GM12891 (cell line): ENCODE data around the gene GORASP1.

Experiments used
- DNase-seq: peaks from one replicate; pipeline ENCODE4 v3.0.0; 2011; ENCODE audit warnings: low spot score; ENCODE audit not compliant: insufficient read length
- FAIRE-seq: peaks from 2 replicates; lab custom pipeline; 2011; peaks lifted over from hg19 to GRCh38; lab: Jason Lieb, UNC
- PAX5 ChIP-seq: IDR thresholded peaks from 2 replicates; pipeline ENCODE4 v1.6.1; 2011; ENCODE audit warnings: low read length, moderate library complexity, mild to moderate bottlenecking; ENCODE audit not compliant: insufficient read depth, severe bottlenecking
- POLR2A ChIP-seq: IDR thresholded peaks from 2 replicates; pipeline ENCODE4 v1.6.1; 2011; ENCODE audit warnings: low read depth, low read length, control low read depth
- POLR2AphosphoS5 ChIP-seq: IDR thresholded peaks from 2 replicates; pipeline ENCODE4 v1.6.1; 2011; ENCODE audit warnings: low read depth, low read length, control low read depth
- POU2F2 ChIP-seq: IDR thresholded peaks from 2 replicates; pipeline ENCODE4 v1.6.1; 2011; ENCODE audit warnings: low read depth, mild to moderate bottlenecking, control low read depth, low read length, moderate library complexity
- SPI1 ChIP-seq: IDR thresholded peaks from 2 replicates; pipeline ENCODE4 v1.6.1; 2011; ENCODE audit warnings: low read depth, low read length, control low read depth
- TAF1 ChIP-seq: IDR thresholded peaks from 2 replicates; pipeline ENCODE4 v1.6.1; 2011; ENCODE audit warnings: low read depth, low read length, control low read depth

Gene GORASP1

DNA sequence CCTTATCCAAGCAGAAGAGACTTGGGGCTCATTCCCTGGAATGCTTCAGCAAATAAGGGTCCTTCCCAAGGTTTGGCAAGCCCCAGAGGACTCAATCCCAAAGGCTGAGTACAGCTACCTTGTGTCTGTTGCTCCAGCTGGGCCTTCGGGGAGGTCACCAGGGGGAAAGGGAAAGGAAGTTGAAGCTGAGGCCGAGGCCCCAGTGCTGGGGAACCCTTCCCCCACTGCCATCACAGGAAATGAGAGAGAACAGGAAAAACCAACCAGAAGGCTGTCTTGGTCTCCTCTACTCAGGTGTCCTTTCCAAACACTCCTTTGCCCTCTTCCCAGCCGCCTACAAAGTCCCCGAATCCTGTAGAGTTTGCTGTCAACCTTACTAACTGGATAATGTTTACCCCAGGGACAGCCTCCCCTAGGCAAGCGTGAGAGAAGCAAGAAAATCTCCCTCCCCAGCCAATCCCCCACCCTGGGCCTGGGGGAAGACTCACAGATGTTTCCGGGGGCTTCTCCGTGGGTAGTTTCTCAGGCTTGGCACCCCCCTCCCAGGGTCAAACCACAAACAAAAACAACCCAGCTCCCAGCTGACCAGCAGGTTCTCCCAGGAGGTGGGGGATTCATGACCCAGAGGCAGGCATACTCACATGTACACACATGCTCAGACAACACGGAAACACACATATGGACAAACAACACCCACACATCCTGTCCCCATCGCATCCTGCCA, 40.4 kb upstream of the GORASP1 start:
- FAIRE-seq (peak; percentile 91), DNase-seq (peak; percentile 58)
- TF ChIP-seq PAX5: no peak
- peak; percentile 82 for TF ChIP-seq POU2F2
- TF ChIP-seq SPI1: peak; percentile 25; the same call in 1 of the 2 replicates
- TF ChIP-seq POLR2A: peak; percentile 59; the same call in 1 of the 2 replicates
- TF ChIP-seq TAF1: no peak; the same call in 1 of the 2 replicates
- no peak; the same call in 1 of the 2 replicates for TF ChIP-seq POLR2AphosphoS5

GRCh38 chr3:39146611-39147591, 39.5 kb upstream of the GORASP1 start:
- FAIRE-seq (peak; percentile 77), DNase-seq (no peak)
- TF ChIP-seq SPI1 (no peak), TAF1 (no peak), POLR2AphosphoS5 (peak; percentile 51; the same call in 1 of the 2 replicates), PAX5 (no peak), POLR2A (0 out of 2 replicates have a peak, but pooled peaks have one; percentile 6), POU2F2 (peak; percentile 26; the same call in 1 of the 2 replicates)

GRCh38 chr3:39146083-39146501, 38.7 kb upstream of the GORASP1 start:
- FAIRE-seq (no peak), DNase-seq (no peak)
- TF ChIP-seq POU2F2 (no peak), PAX5 (no peak)

DNA sequence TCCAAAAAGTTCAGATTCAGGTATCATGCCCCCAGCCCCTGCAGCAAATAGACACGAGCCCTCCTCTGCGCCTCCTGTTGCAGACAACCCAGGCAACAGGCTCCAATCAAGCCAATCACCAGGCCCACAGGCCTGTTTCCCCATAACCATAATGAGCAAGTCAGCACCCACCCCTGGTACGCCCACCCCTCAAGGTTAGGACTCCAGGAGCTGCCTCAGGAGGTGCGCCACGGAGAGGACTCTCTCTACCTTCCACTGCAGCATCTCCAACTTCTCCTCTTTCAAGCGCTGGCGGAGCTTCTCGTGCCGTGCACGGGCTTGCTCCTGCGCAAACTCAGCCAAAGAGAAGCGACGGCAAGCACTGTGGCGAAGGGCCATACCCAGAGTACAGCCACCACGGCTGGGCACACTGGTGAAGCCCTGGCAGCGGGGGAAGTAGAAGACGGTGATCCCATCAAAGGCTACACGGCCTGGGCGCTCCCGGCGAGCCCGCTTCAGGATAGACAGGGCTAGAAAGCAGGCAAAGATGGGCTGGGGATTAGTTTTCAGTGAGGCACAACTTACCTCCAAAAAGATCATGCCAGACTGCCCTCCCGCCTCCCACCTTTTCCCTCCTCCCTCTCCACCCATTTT, 37.4 kb upstream of the GORASP1 start:
- TF ChIP-seq POLR2A (no peak), SPI1 (no peak), POU2F2 (no peak), POLR2AphosphoS5 (no peak), PAX5 (no peak), TAF1 (no peak)
- FAIRE-seq (no peak), DNase-seq (no peak)

- FAIRE-seq (no peak), DNase-seq (no peak)
- TF ChIP-seq PAX5 (no peak), POLR2A (no peak), TAF1 (no peak)
These were observed 36.8 kb upstream of the GORASP1 start for GRCh38 chr3:39144095-39144747.

DNA sequence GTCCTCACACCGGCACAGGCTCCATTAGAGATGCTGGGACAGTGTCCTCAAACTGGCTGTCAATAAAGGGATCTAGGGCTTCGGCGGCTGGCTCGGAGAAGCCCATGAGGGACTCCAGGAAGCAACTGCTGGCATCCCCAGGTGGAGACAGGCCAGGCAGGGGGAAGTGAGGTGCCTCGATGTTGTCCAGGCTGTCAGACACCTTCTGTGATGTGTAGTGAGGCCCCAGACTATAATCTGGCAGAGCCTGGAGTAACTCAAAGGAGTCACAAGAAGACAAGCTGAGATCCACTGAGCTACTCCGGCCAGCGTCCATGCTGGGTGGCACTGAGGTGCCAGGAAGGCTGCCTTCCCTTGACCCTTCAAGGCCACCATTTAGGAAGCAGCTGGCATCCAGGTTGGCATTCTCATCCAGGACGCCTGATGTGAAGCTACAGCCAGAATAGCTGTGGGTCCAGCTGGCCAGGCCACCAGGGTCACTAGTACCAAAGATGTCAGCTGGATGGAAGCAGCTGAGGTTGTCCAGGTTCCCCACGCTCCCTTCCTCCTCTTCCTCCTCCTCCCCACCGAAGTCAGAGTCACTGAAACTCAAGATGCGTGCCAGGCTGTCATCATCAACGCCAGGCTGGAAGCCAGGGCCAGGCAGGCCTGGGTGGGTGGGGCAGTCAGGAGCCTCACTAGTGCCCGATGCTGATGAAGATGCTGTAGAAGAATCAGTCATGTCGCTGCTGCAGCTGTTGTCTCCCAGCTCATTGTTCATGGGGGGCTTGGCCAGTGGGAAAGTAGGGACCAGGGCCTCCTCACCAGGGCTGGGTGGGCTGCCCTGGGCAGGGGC, 35.8 kb upstream of the GORASP1 start:
- TF ChIP-seq PAX5 (no peak), POLR2AphosphoS5 (no peak; the same call in 1 of the 2 replicates), TAF1 (no peak), POLR2A (no peak), SPI1 (no peak), POU2F2 (no peak)
- FAIRE-seq (no peak), DNase-seq (no peak)

GRCh38 chr3:39142067-39142466, 34.6 kb upstream of the GORASP1 start:
- TF ChIP-seq TAF1 (no peak), POLR2A (no peak), POLR2AphosphoS5 (no peak; the same call in 1 of the 2 replicates)
- DNase-seq (no peak), FAIRE-seq (no peak)

DNA sequence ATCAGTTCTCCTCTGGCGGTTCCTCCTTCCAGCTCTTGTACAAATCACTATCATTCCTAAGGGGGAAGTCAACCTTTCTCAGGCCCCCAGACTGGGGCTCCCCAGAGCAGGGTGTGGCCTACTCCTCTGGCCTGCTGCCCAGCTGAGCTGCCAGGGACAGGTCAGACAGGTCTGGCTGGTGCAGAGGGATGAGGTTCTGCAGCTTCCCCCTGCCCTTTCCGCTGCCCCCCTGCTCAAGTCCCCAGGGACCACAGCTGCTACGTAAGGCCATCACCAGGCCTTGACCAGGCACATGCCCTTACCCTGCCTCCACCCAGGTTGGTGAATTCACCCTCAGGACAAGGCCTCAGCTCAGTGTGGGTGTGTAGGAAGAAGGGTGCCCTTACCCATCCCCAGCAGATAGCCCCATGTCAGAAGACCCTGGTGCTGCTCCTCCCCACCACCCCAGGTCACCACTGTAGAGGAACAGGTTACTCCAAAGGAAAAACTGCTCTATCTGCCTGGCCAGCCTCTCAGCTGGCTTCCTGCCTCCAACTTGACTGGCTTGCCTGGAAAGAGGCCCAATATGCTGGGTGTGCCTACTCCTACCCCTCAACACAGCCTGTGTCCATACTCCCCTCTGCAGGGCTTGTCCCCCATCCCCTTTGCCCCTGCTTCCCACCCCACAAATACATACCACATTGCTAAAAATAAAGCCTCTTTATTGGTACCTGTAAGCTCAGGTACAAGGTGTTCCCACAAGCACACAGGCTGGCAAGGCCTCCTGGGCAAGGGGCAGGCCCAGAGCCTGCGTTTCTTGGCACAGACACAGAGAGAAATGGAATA, 34.0 kb upstream of the GORASP1 start:
- FAIRE-seq (no peak), DNase-seq (no peak)
- no peak for TF ChIP-seq PAX5
- TF ChIP-seq SPI1: no peak
- TF ChIP-seq POU2F2: no peak; the same call in 1 of the 2 replicates
- no peak for TF ChIP-seq TAF1
- TF ChIP-seq POLR2A: peak; percentile 11
- peak; percentile 63 for TF ChIP-seq POLR2AphosphoS5
